Lower leg skin (tissue), 4 donors: Measurements from ENCODE around the gene EP300. TPM values are rescaled to one million over a fixed set of nuclear protein-coding genes. Genes with fewer than 3 reads are reported as not detected.

Experiments used
- DNase-seq, 2 donors: peaks; one replicate each; pipeline ENCODE4 v3.0.0-alpha.2; 2019; ENCODE audit warnings: low spot score in 2 of 2
- H3K4me3 ChIP-seq: fragments of 200-600 bp; sonication (generic); 2 replicates; pipeline ENCODE4 v1.5.1; 2017; ENCODE audit warnings: mild to moderate bottlenecking, low read depth; ENCODE audit not compliant: poor library complexity, severe bottlenecking
- CTCF ChIP-seq, 3 donors: fragments of 450-650 bp; IDR thresholded peaks; one replicate each; pipeline ENCODE4 v1.5.1; 2016; ENCODE audit warnings: antibody characterized with exemption in 3 of 3, mild to moderate bottlenecking in 3 of 3, moderate library complexity in 2 of 3
- POLR2A ChIP-seq, 2 donors: fragments of 450-650 bp; IDR thresholded peaks; one replicate each; pipeline ENCODE4 v1.6.1; 2016 to 2017; ENCODE audit warnings: antibody characterized with exemption in 2 of 2, mild to moderate bottlenecking in 1 of 2, moderate library complexity in 1 of 2
- WGBS, 2 donors: methylation state at CpG; one replicate each; pipeline ENCODE4 v1.1.5; 2018; 5-methylcytosine and 5-hydroxymethylcytosine counted together
- intact Hi-C: fragments of 100-400 bp; cut with DNase I; formaldehyde crosslinking; loops from one replicate; pipeline ENCODE4 v1.15.0; 2023; ENCODE audit warnings: low total_unique reads
- total RNA-seq, 4 donors: library from RNA; depleted of rRNA; stranded (reverse); fragments of >200 nt; gene quantifications; one replicate each; pipeline ENCODE4 v1.1.0, GENCODE V29; 2016

EP300 gene
- total RNA-seq, 4 donors from 2014 or later, result 72.4 to 86.9 (median 74.9) TPM

GRCh38 chr22:41147722-41148121, 55.3 kb downstream of the EP300 start:
- no peak for TF ChIP-seq CTCF (IDR thresholded peaks at IDR 0.05)
- TF ChIP-seq POLR2A (IDR thresholded peaks at IDR 0.05), result no peak
- DNase-seq, result no peak
- no peak overlapping the region for H3K4me3 ChIP-seq
- intact Hi-C loops, result no loop called here
- WGBS, 2 donors, result 85% methylated on average over 5 of the region's 5 CpGs

GRCh38 chr22:41152902-41153301, 60.5 kb downstream of the EP300 start:
- 90 to 95% methylated on average over 7 of the region's 7 CpGs for WGBS, 2 donors
- intact Hi-C loops, result no loop called here
- DNase-seq, result no peak
- H3K4me3 ChIP-seq, result no peak overlapping the region
- no peak for TF ChIP-seq CTCF (IDR thresholded peaks at IDR 0.05)

- intact Hi-C loops, result no loop called here
- 60 to 70% methylated on average over 4 of the region's 4 CpGs for WGBS, 2 donors
- TF ChIP-seq POLR2A (IDR thresholded peaks at IDR 0.05) (no peak), CTCF (IDR thresholded peaks at IDR 0.05) (no peak)
- DNase-seq, result no peak
- H3K4me3 ChIP-seq, result no peak overlapping the region
Measured at GRCh38 chr22:41157083-41157482, 64.7 kb downstream of the EP300 start.

GRCh38 chr22:41169157-41169556, 76.8 kb downstream of the EP300 start:
- intact Hi-C loops, result no loop called here
- WGBS, 2 donors, result 88 to 89% methylated on average over 8 of the region's 8 CpGs
- H3K4me3 ChIP-seq, result no peak overlapping the region
- no peak for TF ChIP-seq POLR2A (IDR thresholded peaks at IDR 0.05)
- TF ChIP-seq CTCF (IDR thresholded peaks at IDR 0.05), result no peak
- no peak for DNase-seq

- intact Hi-C loops, result no loop called here
- TF ChIP-seq CTCF (IDR thresholded peaks at IDR 0.05), result no peak
- TF ChIP-seq POLR2A (IDR thresholded peaks at IDR 0.05), result no peak
- no peak overlapping the region for H3K4me3 ChIP-seq
- no peak for DNase-seq
- WGBS, 2 donors, result 73 to 75% methylated on average over 3 of the region's 3 CpGs
Measured at GRCh38 chr22:41171996-41172395, 79.6 kb downstream of the EP300 start.

GRCh38 chr22:41175546-41175945, 83.2 kb downstream of the EP300 start:
- no peak for TF ChIP-seq CTCF (IDR thresholded peaks at IDR 0.05)
- no peak for TF ChIP-seq POLR2A (IDR thresholded peaks at IDR 0.05)
- intact Hi-C loops, result no loop called here
- no peak overlapping the region for H3K4me3 ChIP-seq
- 94 to 96% methylated on average over 2 of the region's 2 CpGs for WGBS, 2 donors
- DNase-seq, result no peak
